ENCODE results near the gene CCDC149. TPM values are rescaled to one million over a fixed set of nuclear protein-coding genes. Genes with fewer than 3 reads are reported as not detected.

Gene CCDC149
- total and polyA plus RNA-seq, 8 donors: 18.8 to 26.1 (median 22.0) TPM

GRCh38 chr4:24796620-24797019 lies 116.2 kb downstream of the CCDC149 start:
- H3K4me1 ChIP-seq: peaks cover 8 to 18% of the 10 kb centered on the region in 2 donors
- DNase-seq: no peak
- intact Hi-C loops (cut with DNase I): no loop called here
- H3K4me3 ChIP-seq: no peak overlapping the region
- no peak for TF ChIP-seq CTCF (IDR thresholded peaks at IDR 0.05)
- no peak overlapping the region for H3K27ac ChIP-seq
- H3K36me3 ChIP-seq: no peaks in the 10 kb centered on the region
- no peaks in the 10 kb centered on the region for H3K9me3 ChIP-seq
- H3K27me3 ChIP-seq: peaks cover 7 to 45% of the 10 kb centered on the region in 2 donors
- ATAC-seq: no peak

GRCh38 chr4:24795666-24796381 lies 117.0 kb downstream of the CCDC149 start:
- no peaks in the 10 kb centered on the region for H3K9me3 ChIP-seq
- intact Hi-C loops (cut with DNase I): no loop called here
- peaks cover 8 to 18% of the 10 kb centered on the region in 2 donors for H3K4me1 ChIP-seq
- H3K27ac ChIP-seq: peak overlapping the region; percentile 24 to 60
- ATAC-seq (peak; percentile 48), DNase-seq (no peak)
- no peaks in the 10 kb centered on the region for H3K36me3 ChIP-seq
- H3K27me3 ChIP-seq: peaks cover 7 to 37% of the 10 kb centered on the region in 2 donors
- TF ChIP-seq CTCF (IDR thresholded peaks at IDR 0.05): no peak
- H3K4me3 ChIP-seq: peak overlapping the region; percentile 8 to 35

GRCh38 chr4:24794916-24795665 lies 117.8 kb downstream of the CCDC149 start, which contains the start of gene SOD3:
Gene SOD3 (plus strand): TSS chr4:24795573. CDS start chr4:24799522, 3,949 bp downstream.
- peak; percentile 96 for ATAC-seq
- Histone ChIP-seq H3K27ac (peak within 1 kb of the TSS; percentile 46 to 60), H3K4me1 (peaks cover 8 to 14% of the 10 kb centered on the region in 2 donors), H3K36me3 (no peaks in the 10 kb centered on the region), H3K9me3 (no peaks in the 10 kb centered on the region), H3K27me3 (peaks cover 7 to 29% of the 10 kb centered on the region in 2 donors), H3K4me3 (peak within 1 kb of the TSS; percentile 8 to 35)
- TF ChIP-seq CTCF (IDR thresholded peaks at IDR 0.05): no peak
- peak; percentile 70 to 89 (median 80) for DNase-seq
- intact Hi-C loops (cut with DNase I): no loop called here

GRCh38 chr4:24794480-24794879 lies 118.4 kb downstream of the CCDC149 start:
- Histone ChIP-seq H3K27me3 (peaks cover 2 to 23% of the 10 kb centered on the region in 2 donors), H3K27ac (peak overlapping the region; percentile 46 to 60), H3K9me3 (no peaks in the 10 kb centered on the region), H3K4me1 (peaks cover 8% of the 10 kb centered on the region in 2 donors), H3K4me3 (no peak overlapping the region), H3K36me3 (no peaks in the 10 kb centered on the region)
- TF ChIP-seq CTCF (IDR thresholded peaks at IDR 0.05): no peak
- intact Hi-C loops (cut with DNase I): no loop called here
- peak; percentile 5 for ATAC-seq
- DNase-seq: no peak

GRCh38 chr4:24794051-24794450 lies 118.8 kb downstream of the CCDC149 start:
- Histone ChIP-seq H3K27me3 (peaks cover 0 to 19% of the 10 kb centered on the region in 2 donors), H3K9me3 (no peaks in the 10 kb centered on the region), H3K4me3 (no peak overlapping the region), H3K4me1 (peaks cover 6 to 8% of the 10 kb centered on the region in 2 donors), H3K36me3 (no peaks in the 10 kb centered on the region), H3K27ac (peak overlapping the region; percentile 46 to 60)
- ATAC-seq (no peak), DNase-seq (no peak)
- intact Hi-C loops (cut with DNase I): no loop called here
- TF ChIP-seq CTCF (IDR thresholded peaks at IDR 0.05): no peak

Data from left lung (tissue), 10 donors.